GM12878 (cell line): ENCODE data around the gene PSENEN. TPM values are rescaled to one million over a fixed set of nuclear protein-coding genes. Genes with fewer than 3 reads are reported as not detected.

ENCODE experiments used
- ASH2L ChIP-seq: fragments of 300-600, 200-600 bp; sonication (generic); IDR thresholded peaks from 2 replicates; pipeline ENCODE4 v1.6.1; 2017; ENCODE audit warnings: low read depth, mild to moderate bottlenecking, borderline replicate concordance
- BACH1 ChIP-seq: fragments of 450-650 bp; IDR thresholded peaks from 2 replicates; pipeline ENCODE4 v1.6.1; 2017; ENCODE audit warnings: mild to moderate bottlenecking, borderline replicate concordance
- CBX3 ChIP-seq: fragments of 200-600 bp; sonication (generic); IDR thresholded peaks from 2 replicates; pipeline ENCODE4 v1.6.1; 2016; ENCODE audit warnings: low read depth, borderline replicate concordance
- CTCF ChIP-seq, 3 experiments: IDR thresholded peaks in 2 of 3; conservative IDR thresholded peaks in 1 of 3; 2 replicates each; pipeline ENCODE4 v1.5.1; 2011; ENCODE audit warnings: low read depth in 3 of 3, low read length in 3 of 3, mild to moderate bottlenecking in 3 of 3, control low read depth in 2 of 3, moderate library complexity in 2 of 3, inconsistent platforms in 1 of 3, mixed read lengths in 1 of 3; ENCODE audit not compliant: control insufficient read depth in 2 of 3, insufficient read depth in 1 of 3; ENCODE audit errors: extremely low read depth in 1 of 3
- EP300 ChIP-seq, 2 experiments: fragments of 150-350 bp in 1 of 2; IDR thresholded peaks; 2 replicates each; pipeline ENCODE4 v1.6.1; 2011 to 2012; ENCODE audit warnings: low read depth in 2 of 2, low read length in 2 of 2, borderline replicate concordance in 1 of 2, improper control_type of control experiment in 1 of 2, inconsistent platforms in 1 of 2; ENCODE audit not compliant: control insufficient read depth in 1 of 2
- ETV6 ChIP-seq, 2 experiments: fragments of 450-650 bp in 1 of 2; IDR thresholded peaks in 1 of 2; conservative IDR thresholded peaks in 1 of 2; 2 replicates each; pipeline ENCODE4 v1.6.1; 2014; ENCODE audit warnings: antibody characterized with exemption in 1 of 2, borderline replicate concordance in 1 of 2, low read depth in 1 of 2, mild to moderate bottlenecking in 1 of 2, moderate library complexity in 1 of 2
- FOXK2 ChIP-seq: fragments of 450-650 bp; IDR thresholded peaks from 2 replicates; pipeline ENCODE4 v1.6.1; 2017; ENCODE audit warnings: mild to moderate bottlenecking, moderate library complexity
- HDGF ChIP-seq: fragments of 450-650 bp; IDR thresholded peaks from 2 replicates; pipeline ENCODE4 v1.6.1; 2016; ENCODE audit warnings: antibody characterized with exemption
- KDM1A ChIP-seq: fragments of 200-600 bp; sonication (generic); IDR thresholded peaks from 2 replicates; pipeline ENCODE4 v1.6.1; 2016; ENCODE audit warnings: borderline replicate concordance
- MTA3 ChIP-seq: IDR thresholded peaks from 2 replicates; pipeline ENCODE4 v1.6.1; 2012; ENCODE audit warnings: low read length, inconsistent platforms, borderline replicate concordance
- NR2C1 ChIP-seq: fragments of 450-650 bp; IDR thresholded peaks from 2 replicates; pipeline ENCODE4 v1.6.1; 2017; ENCODE audit warnings: antibody characterized with exemption, mild to moderate bottlenecking, moderate library complexity
- PBX3 ChIP-seq: IDR thresholded peaks from 2 replicates; pipeline ENCODE4 v1.6.1; 2011; ENCODE audit warnings: mild to moderate bottlenecking, low read depth, low read length, moderate library complexity; ENCODE audit not compliant: insufficient replicate concordance
- POLR2AphosphoS2 ChIP-seq: IDR thresholded peaks from 2 replicates; pipeline ENCODE4 v1.6.1; 2011; ENCODE audit warnings: low read depth, mild to moderate bottlenecking, low read length, improper control_type of control experiment, moderate library complexity
- RAD51 ChIP-seq: fragments of 450-650 bp; IDR thresholded peaks from 2 replicates; pipeline ENCODE4 v1.6.1; 2016; ENCODE audit warnings: moderate library complexity, mild to moderate bottlenecking, inconsistent platforms
- polyA plus RNA-seq, 11 experiments: library from polyadenylated mRNA; depleted of rRNA in 4 of 11; unstranded in 6 of 11; stranded (reverse) in 5 of 11; fragments of >200 nt; fragmentation: Nextera tagmentation in 4 of 11; fragmentation: Illumina TruSeq in 1 of 11; extraction: Ambion mirVana in 4 of 11; extraction: Trizol in 1 of 11; gene quantifications; 1 replicate in 1 of 11; 2 replicates in 10 of 11; pipeline versions ENCODE4 v1.2.1 to v1.2.3, GENCODE V29; 2011 to 2016; ENCODE audit warnings: inconsistent platforms in 2 of 11, missing spikeins in 2 of 11, low read depth in 1 of 11
- total RNA-seq, 4 experiments: library from RNA; depleted of rRNA in 3 of 4; stranded (reverse); fragments of >200 nt in 3 of 4; fragmentation: Illumina TruSeq in 1 of 4; extraction: Trizol in 1 of 4; gene quantifications; 2 replicates each; pipeline versions ENCODE4 v1.2.1 to v1.2.3, GENCODE V29; 2013 to 2021
- TF ChIP-seq, protein P1 (sequence below): IDR thresholded peaks from 2 replicates; pipeline ENCODE4 v1.6.1; 2012; ENCODE audit warnings: low read depth, low read length, improper control_type of control experiment
- TF ChIP-seq, protein P2 (sequence below): fragments of 450-650 bp; IDR thresholded peaks from 2 replicates; pipeline ENCODE4 v1.6.1; 2017; ENCODE audit warnings: low read depth, mild to moderate bottlenecking, moderate library complexity
- TF ChIP-seq, protein P3 (sequence below): fragments of 450-650 bp; formaldehyde crosslinking; IDR thresholded peaks from 2 replicates; pipeline ENCODE4 v1.5.0; 2022; ENCODE audit warnings: mild to moderate bottlenecking, missing genetic modification characterization

PSENEN gene
- total and polyA plus RNA-seq, 10 of the 15 experiments (the other 5 are each of a cell fraction or from before 2014, with no cell fraction given), result 14.4 to 178 (median 43.5) TPM

GRCh38 chr19:35748106-35749020 lies 2.9 kb downstream of the PSENEN start, which contains the start of gene LIN37 (continued):
- TF ChIP-seq POLR2AphosphoS2 (0 out of 2 replicates have a peak, but pooled peaks have one; percentile 54), EP300 (IDR thresholded peaks at IDR 0.05; ENCODE audit: borderline replicate concordance in 1 of 2, control insufficient read depth in 1 of 2, low read depth in 2 of 2, low read length in 2 of 2) (no peak), PBX3 (peak; percentile 99), KDM1A (no peak), MTA3 (no peak), BACH1 (peak; percentile 84), HDGF (no peak), ETV6 (conservative IDR thresholded peaks at IDR 0.05 in 1 of 2, IDR thresholded peaks at IDR 0.05 in 1 of 2; ENCODE audit: borderline replicate concordance in 1 of 2, low read depth in 1 of 2) (no peak), CBX3 (no peak), ASH2L (no peak), NR2C1 (peak; percentile 95), RAD51 (peak; percentile 72), CTCF (IDR thresholded peaks at IDR 0.05 in 2 of 3, conservative IDR thresholded peaks at IDR 0.05 in 1 of 3; ENCODE audit: control insufficient read depth in 2 of 3, extremely low read depth in 1 of 3, insufficient read depth in 1 of 3, low read depth in 3 of 3, low read length in 3 of 3) (no peak), FOXK2 (peak; percentile 79)
- TF ChIP-seq, protein P1, sequence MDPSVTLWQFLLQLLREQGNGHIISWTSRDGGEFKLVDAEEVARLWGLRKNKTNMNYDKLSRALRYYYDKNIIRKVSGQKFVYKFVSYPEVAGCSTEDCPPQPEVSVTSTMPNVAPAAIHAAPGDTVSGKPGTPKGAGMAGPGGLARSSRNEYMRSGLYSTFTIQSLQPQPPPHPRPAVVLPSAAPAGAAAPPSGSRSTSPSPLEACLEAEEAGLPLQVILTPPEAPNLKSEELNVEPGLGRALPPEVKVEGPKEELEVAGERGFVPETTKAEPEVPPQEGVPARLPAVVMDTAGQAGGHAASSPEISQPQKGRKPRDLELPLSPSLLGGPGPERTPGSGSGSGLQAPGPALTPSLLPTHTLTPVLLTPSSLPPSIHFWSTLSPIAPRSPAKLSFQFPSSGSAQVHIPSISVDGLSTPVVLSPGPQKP, result peak; percentile 86
- TF ChIP-seq, protein P2, sequence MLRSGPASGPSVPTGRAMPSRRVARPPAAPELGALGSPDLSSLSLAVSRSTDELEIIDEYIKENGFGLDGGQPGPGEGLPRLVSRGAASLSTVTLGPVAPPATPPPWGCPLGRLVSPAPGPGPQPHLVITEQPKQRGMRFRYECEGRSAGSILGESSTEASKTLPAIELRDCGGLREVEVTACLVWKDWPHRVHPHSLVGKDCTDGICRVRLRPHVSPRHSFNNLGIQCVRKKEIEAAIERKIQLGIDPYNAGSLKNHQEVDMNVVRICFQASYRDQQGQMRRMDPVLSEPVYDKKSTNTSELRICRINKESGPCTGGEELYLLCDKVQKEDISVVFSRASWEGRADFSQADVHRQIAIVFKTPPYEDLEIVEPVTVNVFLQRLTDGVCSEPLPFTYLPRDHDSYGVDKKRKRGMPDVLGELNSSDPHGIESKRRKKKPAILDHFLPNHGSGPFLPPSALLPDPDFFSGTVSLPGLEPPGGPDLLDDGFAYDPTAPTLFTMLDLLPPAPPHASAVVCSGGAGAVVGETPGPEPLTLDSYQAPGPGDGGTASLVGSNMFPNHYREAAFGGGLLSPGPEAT, result peak; percentile 83
- TF ChIP-seq, protein P3, sequence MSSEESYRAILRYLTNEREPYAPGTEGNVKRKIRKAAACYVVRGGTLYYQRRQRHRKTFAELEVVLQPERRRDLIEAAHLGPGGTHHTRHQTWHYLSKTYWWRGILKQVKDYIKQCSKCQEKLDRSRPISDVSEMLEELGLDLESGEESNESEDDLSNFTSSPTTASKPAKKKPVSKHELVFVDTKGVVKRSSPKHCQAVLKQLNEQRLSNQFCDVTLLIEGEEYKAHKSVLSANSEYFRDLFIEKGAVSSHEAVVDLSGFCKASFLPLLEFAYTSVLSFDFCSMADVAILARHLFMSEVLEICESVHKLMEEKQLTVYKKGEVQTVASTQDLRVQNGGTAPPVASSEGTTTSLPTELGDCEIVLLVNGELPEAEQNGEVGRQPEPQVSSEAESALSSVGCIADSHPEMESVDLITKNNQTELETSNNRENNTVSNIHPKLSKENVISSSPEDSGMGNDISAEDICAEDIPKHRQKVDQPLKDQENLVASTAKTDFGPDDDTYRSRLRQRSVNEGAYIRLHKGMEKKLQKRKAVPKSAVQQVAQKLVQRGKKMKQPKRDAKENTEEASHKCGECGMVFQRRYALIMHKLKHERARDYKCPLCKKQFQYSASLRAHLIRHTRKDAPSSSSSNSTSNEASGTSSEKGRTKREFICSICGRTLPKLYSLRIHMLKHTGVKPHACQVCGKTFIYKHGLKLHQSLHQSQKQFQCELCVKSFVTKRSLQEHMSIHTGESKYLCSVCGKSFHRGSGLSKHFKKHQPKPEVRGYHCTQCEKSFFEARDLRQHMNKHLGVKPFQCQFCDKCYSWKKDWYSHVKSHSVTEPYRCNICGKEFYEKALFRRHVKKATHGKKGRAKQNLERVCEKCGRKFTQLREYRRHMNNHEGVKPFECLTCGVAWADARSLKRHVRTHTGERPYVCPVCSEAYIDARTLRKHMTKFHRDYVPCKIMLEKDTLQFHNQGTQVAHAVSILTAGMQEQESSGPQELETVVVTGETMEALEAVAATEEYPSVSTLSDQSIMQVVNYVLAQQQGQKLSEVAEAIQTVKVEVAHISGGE (CRISPR knock-in tag), result no peak
